ENCODE measurements around the gene ARID1A.
"Not testable (repeated sequence)": the region's sequence is repeated elsewhere in the genome, so short reads cannot be mapped to it uniquely, and the experiment has no call there.

Gene ARID1A

DNA sequence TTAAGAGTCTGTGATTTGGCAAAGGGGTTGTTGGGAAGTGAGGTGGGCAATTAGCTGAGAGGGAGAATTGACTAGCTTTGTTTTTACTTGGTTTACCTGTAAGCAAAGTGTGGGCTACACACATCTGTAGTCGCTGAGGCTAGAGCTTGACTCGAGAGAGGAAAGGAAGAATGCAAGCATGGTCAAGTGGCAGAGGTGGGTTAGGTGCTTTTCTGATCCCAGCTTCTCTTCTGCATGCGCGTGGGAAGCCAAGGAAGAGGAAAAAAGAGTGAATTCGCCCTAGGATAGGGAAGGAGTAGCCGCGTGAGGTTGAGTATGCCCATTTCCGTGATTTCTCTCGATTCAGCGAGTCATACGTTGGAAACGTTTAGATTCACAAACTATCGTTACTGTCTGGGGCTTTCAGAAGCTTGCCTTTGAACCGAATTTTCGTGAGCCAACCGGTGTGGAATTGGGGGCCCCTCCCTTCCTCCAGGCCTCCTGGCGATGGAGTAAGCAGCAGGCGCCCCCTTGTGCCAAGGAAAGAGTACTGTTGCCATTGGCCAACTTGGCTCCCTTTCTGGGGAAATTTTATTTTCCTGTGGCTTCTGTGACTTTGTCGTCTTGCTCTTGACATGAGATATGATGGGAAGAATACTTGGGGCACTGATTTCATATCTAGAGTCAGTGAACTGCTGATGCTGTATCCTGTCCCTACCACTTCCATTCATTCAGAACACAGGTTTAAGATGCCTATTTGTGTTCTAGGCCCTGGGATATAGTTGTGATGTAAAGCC is 93.2 kb downstream of the ARID1A start:
- DNase-seq, result peak; percentile 69

DNA sequence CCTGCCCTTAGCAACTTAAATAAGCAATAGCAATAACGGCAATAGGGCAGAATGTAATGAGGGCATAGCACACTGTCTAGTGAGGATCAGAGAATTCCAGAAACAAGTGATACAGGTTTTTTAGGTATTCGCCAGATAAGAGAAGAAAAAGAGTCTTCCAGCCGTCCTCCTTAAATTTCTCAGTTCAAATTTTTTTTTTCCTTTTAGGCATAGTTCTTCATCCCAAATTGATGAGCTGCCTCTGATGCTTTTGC is 93.7 kb downstream of the ARID1A start:
- no peak for DNase-seq

- no peak for DNase-seq
Observed at GRCh38 chr1:26789931-26790330, 94.1 kb downstream of the ARID1A start.

DNA sequence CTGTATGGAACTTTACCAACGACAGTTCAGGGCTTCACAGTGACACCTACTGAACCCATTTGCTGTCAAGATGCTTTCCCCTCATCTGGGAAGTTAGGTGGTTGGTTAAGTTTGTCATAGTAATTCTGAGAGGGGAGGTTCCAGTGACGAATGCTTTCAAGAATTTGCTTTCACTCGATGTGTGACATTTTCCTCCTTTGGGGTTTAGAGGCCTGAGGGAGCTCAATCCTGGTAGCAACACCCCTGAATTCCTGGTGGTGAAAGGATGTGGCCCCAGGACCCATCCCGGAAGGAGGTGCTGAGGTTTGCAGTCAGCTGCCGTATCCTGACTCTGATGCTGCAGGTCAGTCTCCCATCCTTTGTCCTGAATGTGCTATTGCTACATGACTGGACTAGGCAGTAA is 94.7 kb downstream of the ARID1A start:
- DNase-seq, result no peak

DNA sequence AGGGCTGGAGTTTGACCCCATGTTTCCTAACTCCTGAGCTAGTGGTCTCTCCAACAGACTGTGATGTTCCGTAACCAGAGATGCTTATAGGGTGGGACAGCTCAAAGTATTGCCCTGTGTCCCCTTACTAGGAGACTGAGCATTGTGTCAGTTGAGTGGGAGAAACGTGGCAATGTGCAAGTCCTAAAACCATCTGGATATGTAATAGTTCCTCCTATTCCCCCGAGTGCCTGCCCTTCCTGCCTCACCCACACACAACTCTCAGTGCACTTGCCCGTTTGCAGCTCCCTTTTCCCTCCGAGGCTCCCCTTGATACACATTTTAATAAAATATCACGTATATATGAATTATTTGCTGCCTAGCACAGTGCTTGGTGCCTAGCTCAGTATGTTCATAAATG is 95.3 kb downstream of the ARID1A start:
- no peak for DNase-seq

- DNase-seq, result no peak
Observed at GRCh38 chr1:26791626-26792025, 95.8 kb downstream of the ARID1A start.

GRCh38 chr1:26792924-26793323 is 97.1 kb downstream of the ARID1A start:
- DNase-seq, result no peak

GRCh38 chr1:26794391-26794790 is 98.6 kb downstream of the ARID1A start:
- DNase-seq, result no peak

DNA sequence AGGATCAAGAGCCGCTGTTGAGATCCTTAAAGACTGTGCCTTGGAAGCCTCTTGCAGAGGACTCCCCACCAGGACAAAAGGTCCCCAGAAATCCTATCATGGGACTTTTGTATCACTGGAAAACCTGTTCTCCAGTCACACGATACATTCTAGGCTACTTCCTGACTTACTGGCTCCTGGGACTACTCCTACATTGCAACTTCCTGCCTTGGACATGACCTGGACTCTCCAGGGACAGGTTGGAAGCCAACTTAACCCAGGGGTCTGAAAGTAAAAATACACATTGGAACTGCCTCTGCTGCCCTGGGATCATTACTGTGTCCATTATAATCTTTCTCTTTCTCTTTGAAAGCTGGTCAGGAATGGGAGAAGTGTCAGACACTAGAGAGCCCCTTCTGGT is 101.8 kb downstream of the ARID1A start:
- no peak for DNase-seq

- DNase-seq, result no peak
Observed at GRCh38 chr1:26799479-26800142, 103.8 kb downstream of the ARID1A start.

DNA sequence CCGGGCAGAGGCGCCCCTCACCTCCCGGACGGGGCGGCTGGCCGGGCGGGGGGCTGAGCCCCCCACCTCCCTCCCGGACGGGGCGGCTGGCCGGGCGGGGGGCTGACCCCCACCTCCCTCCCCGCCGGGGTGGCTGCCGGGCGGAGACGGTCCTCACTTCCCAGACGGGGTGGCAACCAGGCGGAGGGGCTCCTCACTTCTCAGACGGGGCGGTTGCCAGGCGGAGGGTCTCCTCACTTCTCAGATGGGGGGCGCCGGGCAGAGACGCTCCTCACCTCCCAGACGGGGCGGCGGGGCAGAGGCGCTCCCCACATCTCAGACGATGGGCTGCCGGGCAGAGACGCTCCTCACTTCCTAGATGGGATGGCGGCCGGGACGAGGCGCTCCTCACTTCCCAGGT is 108.1 kb downstream of the ARID1A start:
- not testable (repeated sequence) for DNase-seq

DNA sequence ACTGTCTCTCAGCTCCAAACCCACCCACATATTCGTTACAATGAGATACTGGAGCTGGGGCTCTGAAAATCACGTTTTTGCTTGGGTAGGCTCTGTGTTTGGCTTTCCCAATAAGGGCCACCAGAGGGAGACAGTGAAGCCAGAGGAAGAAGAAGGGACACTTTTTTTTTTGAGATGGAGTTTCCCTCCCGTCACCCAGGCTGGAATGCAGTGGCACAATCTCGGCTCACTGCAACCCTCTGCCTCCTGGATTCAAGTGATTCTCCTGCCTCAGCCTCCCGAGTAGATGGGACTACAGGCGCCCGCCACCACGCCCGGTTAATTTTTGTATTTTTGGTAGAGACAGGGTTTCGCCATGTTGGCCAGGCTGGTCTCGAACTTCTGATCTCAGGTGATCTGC is 114.3 kb downstream of the ARID1A start:
- peak; percentile 49 for DNase-seq

- DNase-seq, result no peak
Observed at GRCh38 chr1:26811057-26811456, 115.2 kb downstream of the ARID1A start.

DNA sequence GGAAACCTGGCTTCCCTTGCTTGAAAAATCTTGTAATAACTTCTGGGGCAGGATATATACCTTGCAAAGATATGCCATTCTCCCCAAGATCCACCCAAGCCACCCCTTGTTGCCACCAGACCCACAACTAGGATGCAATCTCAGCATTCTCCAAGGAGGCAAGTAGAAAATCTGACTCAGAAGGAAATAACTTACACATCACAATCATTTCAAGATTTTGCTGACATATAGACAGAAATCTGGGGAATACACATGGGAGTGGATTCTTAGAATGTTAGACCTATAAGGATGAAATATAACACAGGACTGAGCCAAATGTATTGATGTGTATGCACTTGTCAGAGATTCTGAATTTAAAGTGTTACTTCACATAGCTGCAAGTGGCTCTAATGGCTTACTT is 115.9 kb downstream of the ARID1A start:
- no peak for DNase-seq

- no peak for DNase-seq
Observed at GRCh38 chr1:26814377-26814776, 118.6 kb downstream of the ARID1A start.

DNA sequence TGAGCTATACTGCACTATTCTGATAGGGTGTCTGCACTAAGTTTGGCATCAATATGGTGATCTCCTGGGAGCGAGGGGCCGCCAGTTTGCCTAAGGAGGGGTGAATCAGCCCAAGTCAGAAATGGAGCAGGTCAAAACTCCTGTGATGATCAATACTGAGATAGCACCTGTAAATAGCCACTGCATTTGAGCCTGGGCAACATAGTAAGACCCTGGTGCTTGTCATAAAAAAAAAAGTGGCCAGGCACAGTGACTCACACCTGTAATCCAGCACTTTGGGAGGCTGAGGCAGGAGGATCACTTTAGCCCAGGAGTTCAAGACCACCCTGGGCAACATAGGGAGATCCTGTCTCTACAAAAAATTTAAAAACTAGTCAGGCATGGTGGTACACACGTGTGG is 119.1 kb downstream of the ARID1A start:
- DNase-seq, result no peak

DNA sequence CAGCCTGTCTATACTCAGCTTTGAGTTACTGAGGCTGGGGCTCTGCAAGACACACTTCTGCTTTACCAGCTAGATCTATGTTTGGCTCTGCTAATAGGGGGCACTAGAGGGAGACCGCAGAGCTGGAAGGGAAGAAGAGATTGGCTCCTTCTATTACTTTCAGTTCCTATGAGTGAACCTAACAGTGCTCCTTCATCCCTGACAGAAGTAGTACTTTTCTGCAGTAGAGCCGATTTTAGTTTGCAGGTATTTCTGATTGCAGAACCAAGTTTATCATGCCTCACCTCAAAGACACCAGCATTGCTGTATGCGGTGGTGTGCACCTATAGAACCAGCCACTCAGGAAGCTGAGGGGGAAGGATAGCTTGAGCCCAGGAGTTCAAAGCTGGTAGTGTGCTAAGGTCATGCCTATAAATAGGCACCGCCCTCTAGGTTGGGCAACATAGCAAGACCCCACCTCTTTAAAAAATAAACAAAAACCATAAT is 125.0 kb downstream of the ARID1A start:
- no peak for DNase-seq

DNA sequence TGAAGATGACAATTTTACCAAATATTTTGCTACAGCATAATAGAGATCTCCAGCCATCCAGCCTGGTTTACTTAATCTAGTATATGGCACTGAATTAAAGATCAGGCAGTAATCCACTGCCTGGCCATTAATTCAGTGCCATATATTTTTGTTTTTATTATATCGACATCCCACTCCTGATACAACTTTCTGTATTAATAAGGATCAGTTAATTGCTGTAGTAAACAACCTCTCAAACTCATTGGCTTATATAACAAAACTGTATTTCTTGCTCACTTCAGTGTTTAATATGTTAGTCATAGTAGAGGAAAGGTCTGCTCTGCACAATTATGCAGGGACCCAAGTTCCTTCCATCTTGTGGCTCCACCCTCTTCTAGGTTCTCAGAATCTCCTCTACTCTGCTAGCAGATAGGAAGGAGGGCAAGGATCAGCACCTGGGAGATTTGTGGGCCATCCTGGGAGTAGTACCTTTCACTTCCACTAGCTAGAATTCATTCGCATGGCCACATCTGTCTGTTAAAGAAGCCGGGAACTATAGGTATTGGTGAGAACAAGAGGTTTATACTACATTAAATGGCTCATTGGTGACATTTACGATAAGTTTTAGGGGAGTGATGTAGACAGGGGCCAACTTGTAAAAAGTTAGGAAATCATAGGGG is 127.1 kb downstream of the ARID1A start:
- DNase-seq, result no peak

- DNase-seq, result no peak
Observed at GRCh38 chr1:26824731-26825130, 128.9 kb downstream of the ARID1A start.

DNA sequence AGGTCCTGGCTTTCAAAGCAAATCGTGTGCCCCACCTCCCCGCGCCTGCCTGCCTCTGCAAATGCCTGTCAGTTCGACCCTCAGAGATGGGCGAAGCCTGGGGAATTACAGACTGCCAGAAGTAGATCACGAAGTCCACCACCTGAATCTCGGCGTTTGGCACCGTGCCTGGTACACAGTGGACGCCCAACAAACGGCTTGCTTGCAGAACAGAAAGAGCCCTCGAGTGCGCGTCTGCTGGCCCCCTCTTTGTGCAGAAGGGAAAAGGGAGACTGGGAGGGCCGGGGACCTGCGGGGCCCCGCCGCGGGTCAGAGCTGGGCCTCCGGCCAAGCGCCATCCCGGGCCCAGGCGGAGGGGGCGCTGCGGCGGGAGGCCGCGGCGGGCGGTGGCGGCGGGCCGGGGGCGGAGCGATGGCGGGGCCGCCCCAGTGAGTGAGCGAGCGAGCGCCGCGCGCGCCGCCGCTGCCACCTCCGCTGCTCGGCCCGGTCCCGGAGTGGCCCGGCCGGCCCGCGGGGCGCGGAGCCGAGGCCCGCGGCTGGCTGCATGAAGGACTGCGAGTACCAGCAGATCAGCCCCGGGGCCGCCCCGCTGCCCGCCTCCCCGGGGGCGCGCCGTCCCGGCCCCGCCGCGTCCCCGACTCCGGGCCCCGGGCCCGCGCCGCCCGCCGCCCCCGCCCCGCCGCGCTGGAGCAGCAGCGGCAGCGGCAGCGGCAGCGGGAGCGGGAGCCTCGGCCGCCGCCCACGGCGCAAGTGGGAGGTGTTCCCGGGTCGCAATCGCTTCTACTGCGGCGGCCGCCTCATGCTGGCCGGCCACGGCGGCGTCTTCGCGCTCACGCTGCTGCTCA is 130.7 kb downstream of the ARID1A start, which contains the start of gene ZDHHC18:
ZDHHC18 (plus strand) TSS at position 428 of the 845 bp plus-strand sequence; CDS start at position 545, 117 bp downstream.
- no peak for DNase-seq

DNA sequence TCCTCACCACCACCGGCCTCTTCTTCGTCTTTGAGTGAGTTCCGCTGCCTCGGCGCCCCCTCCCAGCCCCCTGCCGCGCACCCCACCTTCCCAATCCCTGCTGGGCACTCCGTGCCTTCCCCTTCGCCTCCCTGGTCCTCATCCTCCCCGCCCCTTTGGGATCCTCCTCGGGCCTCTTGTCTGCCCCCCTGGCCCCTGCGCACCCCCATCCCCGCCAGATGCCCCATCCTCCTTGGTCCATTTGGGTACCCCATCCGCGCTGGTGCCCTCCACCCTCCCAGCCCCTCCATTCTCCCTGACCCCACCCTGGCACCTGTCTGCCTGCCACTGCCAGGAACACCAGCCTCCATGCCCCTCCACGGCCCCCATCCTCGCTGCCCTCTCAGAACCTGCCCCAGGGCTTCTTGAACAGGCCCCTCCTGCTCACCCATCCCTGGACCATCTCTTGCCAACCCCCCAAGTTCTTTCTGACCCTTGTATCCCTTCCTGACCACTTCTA is 131.3 kb downstream of the ARID1A start:
- no peak for DNase-seq

- DNase-seq, result no peak
Observed at GRCh38 chr1:26827663-26828062, 131.8 kb downstream of the ARID1A start.

DNA sequence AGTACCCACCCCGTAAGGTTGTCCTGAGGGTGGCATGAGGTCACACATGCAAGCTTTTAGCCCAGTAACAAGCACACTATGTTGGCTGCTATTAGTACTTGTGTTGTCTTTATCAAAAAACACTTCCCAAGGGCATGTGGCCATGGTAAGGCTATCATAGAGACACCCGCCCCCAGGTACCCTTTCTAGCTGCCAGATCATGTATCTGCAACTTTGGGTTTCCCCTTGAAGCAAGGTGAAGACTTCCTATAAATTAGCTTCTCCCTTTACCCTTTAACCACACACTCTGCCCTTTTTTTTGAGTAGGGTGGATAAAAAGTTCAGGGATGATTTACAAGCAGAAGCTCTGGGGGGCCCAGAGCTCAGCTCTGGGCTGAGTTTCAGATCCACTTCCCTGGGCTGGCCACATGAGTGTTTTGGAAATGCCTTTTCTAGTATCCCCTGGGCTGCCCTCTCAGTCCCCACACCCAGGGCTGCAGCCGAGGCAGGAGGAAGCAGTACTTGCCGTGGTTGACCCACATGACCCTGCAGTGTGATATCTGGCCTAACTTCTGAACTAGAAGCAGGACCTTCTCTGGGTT is 132.7 kb downstream of the ARID1A start:
- DNase-seq, result no peak
